Neural progenitor cell (in vitro differentiated cells): ENCODE results near the gene KERA.

ENCODE experiments used
- CTCF ChIP-seq: fragments of 200-600 bp; sonication (generic); IDR thresholded peaks from 2 replicates; pipeline ENCODE4 v1.5.1; 2017; ENCODE audit warnings: antibody characterized with exemption, mild to moderate bottlenecking
- EZH2 ChIP-seq: fragments of 200-600 bp; sonication (generic); IDR thresholded peaks from 2 replicates; pipeline ENCODE4 v1.6.1; 2017; ENCODE audit warnings: antibody characterized with exemption, mild to moderate bottlenecking, moderate library complexity

GRCh38 chr12:91059211-91059610 lies 1.4 kb upstream of the KERA start:
- no peak for TF ChIP-seq CTCF
- no peak for TF ChIP-seq EZH2
